Retina (tissue), 1 donor: ENCODE data around the gene USP13.
"Not testable (repeated sequence)": the region's sequence is repeated elsewhere in the genome, so short reads cannot be mapped to it uniquely, and the experiment has no call there.

Source experiments
- DNase-seq: peaks from one replicate; pipeline ENCODE4 v3.0.0-alpha.2; 2016

Gene USP13

DNA sequence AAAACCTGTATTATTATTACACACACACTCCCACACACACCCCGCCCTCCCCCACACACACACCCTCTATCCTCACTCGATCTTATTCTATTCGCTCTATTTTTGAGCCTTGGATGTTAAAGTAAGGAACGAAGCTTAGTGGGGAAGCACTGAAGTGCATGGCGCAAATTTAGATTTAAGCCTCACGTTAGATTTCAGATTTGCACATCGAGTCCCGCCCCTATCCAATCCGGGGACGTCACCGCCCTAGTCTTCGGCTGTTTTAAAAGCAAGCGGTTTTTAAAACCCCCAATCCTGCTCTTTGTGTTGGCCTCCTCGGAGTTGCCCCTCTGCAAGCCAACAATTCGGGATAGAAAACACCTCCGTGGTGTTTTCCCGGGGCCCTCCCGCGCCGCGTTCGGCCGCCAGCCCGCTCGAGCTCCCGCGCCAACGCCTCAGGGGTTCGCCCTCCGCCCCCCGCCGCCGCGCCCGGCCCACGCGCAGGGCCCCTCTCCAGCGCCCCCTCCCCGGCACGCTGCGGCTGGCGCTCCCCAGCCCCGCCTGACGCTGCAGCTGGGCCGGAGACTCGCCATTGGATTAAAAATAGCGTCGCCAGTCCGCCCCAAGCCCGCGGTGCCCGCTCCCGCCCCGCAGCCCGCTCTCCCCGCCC, at the start of gene USP13:
USP13 (plus strand) TSS at position 594 of the 649 bp plus-strand sequence. CDS start 186 bp downstream, outside the sequence.
- peak; percentile 87 for DNase-seq

DNA sequence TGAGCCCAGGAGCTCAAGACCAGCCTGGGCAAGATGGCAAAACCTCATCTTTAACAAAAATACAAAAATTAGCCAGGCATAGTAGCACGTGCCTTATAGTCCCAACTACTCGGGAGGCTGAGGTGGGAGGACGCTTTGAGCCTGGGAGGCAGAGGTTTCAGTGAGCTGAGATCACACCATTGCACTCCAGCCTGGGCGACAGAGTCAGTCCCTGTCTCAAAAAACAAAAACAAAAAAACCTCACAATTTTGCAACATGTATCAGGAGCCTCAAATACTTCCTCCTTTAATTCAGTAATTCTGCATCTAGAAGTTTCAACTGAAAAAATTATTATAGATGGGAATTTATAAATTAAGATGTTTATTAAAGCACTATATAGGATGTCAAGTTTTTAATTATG, 49.5 kb upstream of the USP13 start:
- DNase-seq = no peak

GRCh38 chr3:179603831-179604230, 49.0 kb upstream of the USP13 start:
- no peak for DNase-seq

DNA sequence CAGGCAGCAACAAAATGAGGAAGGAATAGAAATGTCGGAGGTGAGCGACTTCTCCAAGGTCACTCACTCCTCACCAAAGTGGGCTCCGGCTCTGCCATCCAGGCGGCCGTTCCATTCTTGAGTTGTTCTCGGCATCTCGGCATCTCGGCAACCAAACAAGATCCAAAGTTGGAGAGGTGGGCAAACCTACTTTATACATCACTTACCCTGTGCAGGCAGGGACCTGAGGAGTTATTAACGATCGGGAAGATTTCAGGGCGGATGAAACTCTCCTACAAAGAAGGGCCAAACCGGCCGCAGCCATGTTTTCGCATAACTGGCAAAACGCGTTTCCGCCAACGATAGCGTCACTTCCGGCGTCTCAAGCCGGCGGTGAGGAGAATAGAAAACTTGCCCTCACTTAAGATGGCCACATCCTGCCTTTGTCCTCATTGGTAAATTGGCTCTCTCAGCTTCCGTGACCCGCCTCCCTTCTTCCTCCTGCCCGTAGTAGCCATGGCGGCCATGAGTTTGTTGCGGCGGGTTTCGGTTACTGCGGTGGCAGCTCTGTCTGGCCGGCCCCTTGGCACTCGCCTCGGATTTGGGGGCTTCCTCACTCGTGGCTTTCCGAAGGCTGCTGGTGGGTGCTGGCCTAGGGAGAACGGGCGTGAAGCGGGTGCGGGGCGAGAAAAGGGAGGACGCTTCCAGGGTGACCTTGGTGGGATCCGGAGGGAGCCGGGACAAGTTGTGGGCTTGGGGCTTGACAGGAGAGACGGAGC, 48.3 kb upstream of the USP13 start, which contains the start of the genes MRPL47 and NDUFB5:
MRPL47 (minus strand) TSS at position 318 of the 758 bp plus-strand sequence; CDS start at position 304, 14 bp downstream.
NDUFB5 (plus strand) TSS at position 474 of the 758 bp plus-strand sequence; CDS start at position 496, 22 bp downstream.
- peak; percentile 97 for DNase-seq

GRCh38 chr3:179606534-179607085, 46.2 kb upstream of the USP13 start:
- no peak for DNase-seq

DNA sequence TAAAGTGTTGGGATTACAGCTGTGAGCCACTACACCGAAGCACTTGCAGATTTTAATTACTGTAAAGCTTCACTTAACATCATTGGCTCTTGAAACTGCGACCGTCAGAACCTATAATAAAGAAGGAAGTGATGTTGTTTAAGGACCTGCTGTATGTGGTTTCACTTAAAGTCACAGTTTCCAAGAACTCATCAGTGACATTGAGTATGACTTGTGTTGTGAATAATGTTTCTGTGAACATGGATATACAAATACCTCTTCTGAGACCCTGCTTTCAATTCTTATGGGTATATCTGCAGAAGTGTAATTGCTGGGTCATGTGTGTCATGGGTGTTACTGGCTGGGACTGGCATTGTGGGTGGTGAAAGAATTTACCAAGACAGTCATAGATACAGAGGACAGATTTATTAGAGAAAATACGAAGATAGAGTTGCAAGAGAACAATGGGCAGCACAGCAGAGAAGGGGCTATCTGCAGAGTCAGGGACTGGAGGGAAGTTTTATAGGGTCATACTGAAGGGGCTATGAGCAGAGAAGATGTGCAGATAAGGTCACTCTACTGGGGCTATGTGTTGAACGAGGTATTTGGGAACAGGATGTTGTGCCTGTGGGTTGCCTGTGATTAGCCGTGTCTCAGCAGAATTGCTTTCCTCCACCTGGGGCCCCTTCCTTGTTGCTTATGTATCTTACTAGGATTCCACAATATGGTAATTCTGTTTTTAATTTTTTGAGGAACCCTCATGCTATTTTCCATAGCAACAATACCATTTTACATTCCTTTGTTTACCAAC, 43.7 kb upstream of the USP13 start:
- DNase-seq = no peak

GRCh38 chr3:179610066-179610465, 42.8 kb upstream of the USP13 start:
- no peak for DNase-seq

DNA sequence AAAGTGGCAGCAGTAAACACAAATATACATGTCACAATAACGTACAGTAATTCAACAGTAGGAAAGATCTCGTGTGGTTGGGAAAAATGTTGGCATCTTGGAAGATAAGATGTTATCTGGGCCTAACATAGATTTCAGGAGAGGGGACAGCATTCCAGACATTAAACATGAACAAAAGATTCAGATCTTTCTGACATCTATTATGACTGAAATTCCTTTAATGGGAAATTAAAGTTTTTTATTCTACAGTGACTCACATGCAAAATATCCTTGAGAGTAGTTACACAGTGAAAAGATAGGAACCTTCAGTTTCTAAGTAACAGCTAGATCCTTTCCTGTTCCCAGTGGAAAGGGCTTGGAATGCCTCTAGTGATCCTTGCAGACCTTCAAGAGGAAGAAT, 39.0 kb upstream of the USP13 start:
- DNase-seq = no peak

DNA sequence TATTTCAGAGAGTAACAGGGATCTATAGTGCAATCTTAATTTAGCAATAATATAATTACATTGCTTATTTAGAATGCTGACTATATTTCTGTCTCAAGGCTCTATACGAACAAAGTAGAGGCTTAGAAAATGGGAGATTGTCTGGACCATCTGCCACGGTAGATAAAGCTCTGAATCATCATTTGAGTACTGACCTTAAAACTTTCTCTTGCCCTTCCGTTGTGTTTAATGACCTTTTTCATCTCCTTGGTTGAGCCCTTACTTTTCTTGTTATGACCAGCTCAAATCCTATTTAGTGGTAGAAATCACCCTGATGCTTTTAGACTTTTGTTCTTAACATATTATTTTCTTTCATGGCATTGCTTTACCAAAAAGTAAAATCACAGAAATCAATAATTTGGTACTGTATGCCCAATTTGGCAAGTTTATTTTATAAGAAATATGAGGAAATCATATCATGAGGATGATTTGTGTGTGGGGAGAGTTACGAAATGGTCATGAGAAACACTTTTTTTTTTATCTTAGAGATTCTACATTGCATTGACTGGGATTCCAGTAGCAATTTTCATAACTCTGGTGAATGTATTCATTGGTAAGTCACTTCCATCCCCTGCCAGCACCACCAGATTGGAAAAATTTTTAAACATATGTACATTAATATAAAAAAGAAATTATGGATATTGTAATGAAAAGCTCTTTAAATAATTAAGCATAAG, 37.2 kb upstream of the USP13 start:
- no peak for DNase-seq

GRCh38 chr3:179622023-179622422, 30.8 kb upstream of the USP13 start:
- DNase-seq = no peak

DNA sequence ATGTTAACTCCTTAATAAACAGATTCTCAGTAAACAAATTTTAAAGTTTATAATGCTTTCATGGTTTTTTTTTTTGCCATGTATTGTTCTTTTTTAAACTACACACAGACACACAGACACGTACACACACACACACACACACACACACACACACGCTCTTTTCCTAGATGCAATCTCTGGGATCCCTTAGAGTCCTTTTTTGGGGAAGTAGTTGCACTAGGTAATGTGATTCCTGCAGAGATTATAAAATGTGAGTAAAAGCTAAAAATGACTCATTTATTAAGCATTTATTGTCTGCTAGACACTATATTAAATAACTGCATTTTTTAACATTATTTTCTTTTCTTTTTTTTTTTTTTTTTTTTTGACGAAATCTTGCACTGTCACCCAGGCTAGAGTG, 28.4 kb upstream of the USP13 start:
- DNase-seq = no peak

- no peak for DNase-seq
Measured at GRCh38 chr3:179630753-179631451, 21.9 kb upstream of the USP13 start.

GRCh38 chr3:179640469-179640868, 12.4 kb upstream of the USP13 start:
- DNase-seq = no peak

- no peak for DNase-seq
Measured at GRCh38 chr3:179642871-179643270, 10.0 kb upstream of the USP13 start.

DNA sequence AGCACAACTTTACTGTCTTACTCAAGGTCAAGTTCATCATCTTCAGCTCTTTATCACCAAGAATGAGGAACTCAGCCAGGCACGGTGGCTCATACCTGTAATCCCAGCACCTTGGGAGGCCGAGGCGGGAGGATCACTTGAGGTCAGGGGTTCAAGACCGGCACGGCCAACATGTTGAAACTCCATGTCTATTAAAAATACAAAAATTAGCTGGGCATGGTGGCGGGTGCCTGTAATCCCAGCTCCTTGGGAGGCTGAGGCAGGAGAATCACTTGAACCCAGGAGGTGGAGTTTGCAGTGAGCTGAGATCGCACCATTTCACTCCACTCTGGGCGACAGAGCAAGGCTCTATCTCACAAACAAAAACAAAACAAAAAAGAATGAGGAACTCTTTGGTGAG, 9.0 kb upstream of the USP13 start:
- DNase-seq = not testable (repeated sequence)

GRCh38 chr3:179646177-179646576, 6.7 kb upstream of the USP13 start:
- DNase-seq = no peak

DNA sequence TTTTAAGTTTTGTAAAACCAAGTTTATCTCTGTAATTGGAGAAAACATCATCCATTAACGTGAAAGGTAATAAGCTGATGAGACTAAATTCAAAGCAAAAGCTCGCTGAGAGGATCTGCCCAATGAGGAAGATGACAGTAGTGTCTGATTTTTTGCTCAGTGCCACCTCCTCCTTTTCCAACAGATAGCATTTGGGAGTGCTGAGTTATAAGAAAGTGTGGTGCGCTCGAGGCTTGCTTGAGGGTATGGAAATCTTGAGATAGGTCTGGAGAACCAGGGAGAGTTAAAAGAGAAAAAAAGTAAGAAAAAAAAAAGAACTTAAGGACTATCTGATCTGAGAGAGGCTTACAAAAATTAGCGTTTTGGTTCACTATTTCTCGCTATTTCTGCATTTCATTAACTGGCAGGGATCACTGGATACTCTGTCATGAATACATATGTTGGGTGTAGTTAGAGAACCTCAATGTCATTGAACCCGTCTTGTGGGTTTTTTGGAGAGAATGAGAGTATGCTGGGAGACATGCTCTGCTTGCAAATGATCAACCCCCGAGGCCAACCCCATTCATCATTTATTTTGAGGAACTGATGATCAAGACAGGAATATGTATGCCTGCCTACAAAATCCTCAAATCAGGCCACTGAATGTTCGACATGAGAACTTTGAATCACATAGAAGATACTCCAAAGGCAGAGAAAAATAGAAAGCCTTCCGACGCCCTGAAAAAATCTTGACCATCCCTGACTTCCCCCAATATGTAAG, 973 bp upstream of the USP13 start:
- no peak for DNase-seq

GRCh38 chr3:179653096-179653797, 407 bp downstream of the USP13 start:
- peak; percentile 93 for DNase-seq

- DNase-seq = no peak
Measured at GRCh38 chr3:179655236-179655635, 2.4 kb downstream of the USP13 start.

DNA sequence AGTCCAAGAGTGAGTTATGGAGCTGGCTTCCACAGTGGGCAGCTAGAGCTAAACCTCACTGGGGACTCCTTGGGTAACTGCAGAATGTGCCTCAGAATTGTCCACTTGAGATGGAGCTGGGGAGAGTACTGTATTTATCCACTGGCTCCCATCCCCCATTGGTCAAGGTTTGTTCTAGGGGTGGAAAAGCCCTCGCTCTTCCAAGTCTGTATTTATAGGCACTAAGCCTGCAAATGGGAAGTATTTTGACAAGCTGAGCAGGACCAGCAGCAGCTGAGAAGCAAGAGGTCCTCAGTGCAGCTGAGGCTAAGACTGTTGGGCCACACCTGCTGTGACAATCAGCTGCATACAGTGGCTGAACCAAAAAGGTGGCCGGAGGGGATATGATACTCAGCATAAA, 5.8 kb downstream of the USP13 start:
- DNase-seq = no peak
